H1 (cell line): ENCODE results near the gene TNF. TPM values are rescaled to one million over a fixed set of nuclear protein-coding genes. Genes with fewer than 3 reads are reported as not detected.

ENCODE experiments used
- CTCF ChIA-PET: fragments of 300-600 bp; sonication (Branson Sonifier 250); formaldehyde crosslinking; loops from one replicate; lab custom pipeline; 2021; ENCODE audit not compliant: partially characterized antibody; lab: Charles Lee
- POLR2A ChIA-PET: fragments of 300-600 bp; sonication (Branson Sonifier 250); formaldehyde crosslinking; loops from one replicate; lab custom pipeline; 2021; ENCODE audit warnings: inconsistent platforms; ENCODE audit not compliant: partially characterized antibody; lab: Charles Lee
- DNase-seq, 2 experiments: peaks; one replicate each; pipeline versions ENCODE4 v3.0.0 to v3.0.0-alpha.2; 2010 to 2022; ENCODE audit warnings: low spot score in 2 of 2, low read depth in 1 of 2, mixed read lengths in 1 of 2
- FAIRE-seq: peaks from 2 replicates; lab custom pipeline; 2011; peaks lifted over from hg19 to GRCh38; lab: Jason Lieb, UNC
- H2AFZ ChIP-seq: 2 replicates; pipeline ENCODE4 v1.8.1; 2012; ENCODE audit warnings: low read length, inconsistent platforms
- H2AK5ac ChIP-seq: 2 replicates; pipeline ENCODE4 v1.6.1; 2013; ENCODE audit warnings: low read depth, low read length
- H2BK120ac ChIP-seq: replicated peaks from 2 replicates; pipeline ENCODE3; 2013; ENCODE audit warnings: low read depth, low read length, inconsistent platforms
- H2BK12ac ChIP-seq: 2 replicates; pipeline ENCODE4 v1.6.1; 2013; ENCODE audit warnings: low read depth, low read length
- H2BK15ac ChIP-seq: 2 replicates; pipeline ENCODE4 v1.6.1; 2013; ENCODE audit warnings: low read length
- H2BK20ac ChIP-seq: 2 replicates; pipeline ENCODE4 v1.6.1; 2013; ENCODE audit warnings: low read length
- H2BK5ac ChIP-seq: 2 replicates; pipeline ENCODE4 v1.6.1; 2013; ENCODE audit warnings: low read depth, low read length
- H3K14ac ChIP-seq: 2 replicates; pipeline ENCODE4 v1.6.1; 2013; ENCODE audit warnings: inconsistent platforms; ENCODE audit not compliant: insufficient read length
- H3K18ac ChIP-seq: 2 replicates; pipeline ENCODE4 v1.6.1; 2013; ENCODE audit warnings: low read length; ENCODE audit errors: extremely low read depth
- H3K23ac ChIP-seq: 2 replicates; pipeline ENCODE4 v1.6.1; 2013; ENCODE audit warnings: inconsistent platforms; ENCODE audit not compliant: insufficient read length
- H3K23me2 ChIP-seq: 2 replicates; pipeline ENCODE4 v1.6.1; 2013; ENCODE audit warnings: low read depth, low read length
- H3K27ac ChIP-seq: 2 replicates; pipeline ENCODE4 v1.6.1; 2011; ENCODE audit warnings: low read depth, low read length, inconsistent platforms
- H3K27me3 ChIP-seq, 4 experiments: replicated peaks in 1 of 4; 1 replicate in 1 of 4; 2 replicates in 3 of 4; pipeline versions ENCODE4 v1.6.1 to v1.8.1; 2011 to 2013; ENCODE audit warnings: low read length in 3 of 4, mild to moderate bottlenecking in 3 of 4, inconsistent platforms in 2 of 4, mixed read lengths in 2 of 4, moderate library complexity in 1 of 4; ENCODE audit not compliant: control insufficient read depth in 3 of 4, insufficient read depth in 3 of 4; ENCODE audit errors: extremely low read depth in 1 of 4
- H3K36me3 ChIP-seq, 4 experiments: 2 replicates each; pipeline versions ENCODE4 v1.6.1 to v1.8.1; 2011 to 2013; ENCODE audit warnings: mild to moderate bottlenecking in 4 of 4, low read length in 3 of 4, moderate library complexity in 2 of 4, control low read depth in 1 of 4, inconsistent platforms in 1 of 4; ENCODE audit not compliant: insufficient read depth in 4 of 4, control insufficient read depth in 2 of 4
- H3K4ac ChIP-seq: replicated peaks from 2 replicates; pipeline ENCODE3; 2013; ENCODE audit warnings: low read length, low read depth, mixed read lengths, inconsistent platforms; ENCODE audit not compliant: insufficient read length
- H3K4me1 ChIP-seq, 4 experiments: replicated peaks in 1 of 4; 1 replicate in 1 of 4; 2 replicates in 3 of 4; pipeline versions ENCODE4 v1.6.1 to v1.8.1; 2011 to 2013; ENCODE audit warnings: low read length in 3 of 4, inconsistent platforms in 2 of 4, mixed read lengths in 1 of 4; ENCODE audit not compliant: insufficient read depth in 4 of 4, control insufficient read depth in 3 of 4
- H3K4me2 ChIP-seq, 2 experiments: 2 replicates each; pipeline versions ENCODE4 v1.6.1 to v1.8.1; 2011 to 2013; ENCODE audit warnings: low read depth in 2 of 2, low read length in 2 of 2, control low read depth in 1 of 2, inconsistent platforms in 1 of 2, mild to moderate bottlenecking in 1 of 2; ENCODE audit not compliant: insufficient read depth in 1 of 2
- H3K4me3 ChIP-seq, 4 experiments: fragments of 200-600, 300-600 bp in 1 of 4; sonication (generic), shearing (Covaris generic), sonication (Bioruptor Twin) in 1 of 4; 2 replicates each; pipeline versions ENCODE4 v1.5.1 to v1.8.1; 2011 to 2016; ENCODE audit warnings: low read length in 4 of 4, low read depth in 3 of 4, control low read depth in 2 of 4, inconsistent platforms in 2 of 4, mild to moderate bottlenecking in 2 of 4, mixed read lengths in 1 of 4, moderate library complexity in 1 of 4; ENCODE audit not compliant: insufficient read depth in 2 of 4; ENCODE audit errors: extremely low read depth in 1 of 4
- H3K56ac ChIP-seq: replicated peaks from 2 replicates; pipeline ENCODE3; 2013; ENCODE audit warnings: low read depth, mild to moderate bottlenecking, mixed read lengths, low read length, inconsistent platforms; ENCODE audit not compliant: insufficient read length
- H3K79me1 ChIP-seq: 2 replicates; pipeline ENCODE4 v1.6.1; 2013; ENCODE audit warnings: low read depth, low read length, control low read depth
- H3K79me2 ChIP-seq, 2 experiments: 2 replicates each; pipeline versions ENCODE4 v1.6.1 to v1.8.1; 2012 to 2013; ENCODE audit warnings: low read length in 2 of 2, mild to moderate bottlenecking in 2 of 2, inconsistent platforms in 1 of 2; ENCODE audit not compliant: insufficient read depth in 2 of 2, control insufficient read depth in 1 of 2
- H3K9ac ChIP-seq, 4 experiments: replicated peaks in 1 of 4; 1 replicate in 1 of 4; 2 replicates in 3 of 4; pipeline versions ENCODE4 v1.6.1 to v1.8.1; 2011 to 2013; ENCODE audit warnings: low read depth in 3 of 4, low read length in 3 of 4, control low read depth in 2 of 4, mild to moderate bottlenecking in 2 of 4, moderate library complexity in 2 of 4, inconsistent platforms in 1 of 4; ENCODE audit errors: extremely low read depth in 1 of 4
- H3K9me3 ChIP-seq, 2 experiments: 2 replicates each; pipeline versions ENCODE4 v1.6.1 to v1.8.1; 2012 to 2013; ENCODE audit warnings: mild to moderate bottlenecking in 2 of 2, moderate library complexity in 2 of 2, control low read depth in 1 of 2, inconsistent platforms in 1 of 2, low read depth in 1 of 2, low read length in 1 of 2, mixed read lengths in 1 of 2; ENCODE audit not compliant: insufficient read depth in 2 of 2
- H4K20me1 ChIP-seq, 2 experiments: replicated peaks in 1 of 2; 2 replicates each; pipeline versions ENCODE3 to v1.8.1; 2011 to 2013; ENCODE audit warnings: inconsistent platforms in 2 of 2, low read length in 2 of 2, mild to moderate bottlenecking in 1 of 2; ENCODE audit not compliant: insufficient read depth in 2 of 2, control insufficient read depth in 1 of 2
- H4K5ac ChIP-seq: 2 replicates; pipeline ENCODE4 v1.6.1; 2013; ENCODE audit warnings: low read length, low read depth, mixed read lengths, inconsistent platforms; ENCODE audit not compliant: insufficient read length
- H4K8ac ChIP-seq: 2 replicates; pipeline ENCODE4 v1.8.0; 2013; ENCODE audit warnings: mild to moderate bottlenecking, moderate library complexity, low read length, inconsistent platforms; ENCODE audit not compliant: insufficient read depth; ENCODE audit errors: extremely low read depth
- H4K91ac ChIP-seq: replicated peaks from 2 replicates; pipeline ENCODE3; 2013; ENCODE audit warnings: low read length, mixed read lengths, inconsistent platforms; ENCODE audit not compliant: insufficient read length
- CBX8 ChIP-seq: fragments of 300-800, 300-1000 bp; sonication (generic); IDR thresholded peaks from 2 replicates; pipeline ENCODE4 v1.7.1; 2016; ENCODE audit warnings: low read depth, low read length, borderline replicate concordance
- CTCF ChIP-seq, 3 experiments: IDR thresholded peaks; 1 replicate in 2 of 3; 2 replicates in 1 of 3; pipeline versions ENCODE4 v1.5.1 to v1.6.1; 2011; ENCODE audit warnings: low read length in 3 of 3, mild to moderate bottlenecking in 3 of 3, inconsistent platforms in 2 of 3, low read depth in 1 of 3, moderate library complexity in 1 of 3; ENCODE audit not compliant: insufficient read depth in 1 of 3; ENCODE audit errors: control extremely low read depth in 1 of 3
- WGBS, 2 experiments: shearing (Covaris generic) in 1 of 2; methylation state at CpG; one replicate each; pipeline versions ENCODE4 v1.1.6 to v1.1.7; 2013 to 2015; ENCODE audit warnings: low lambda C conversion rate in 2 of 2, mixed read lengths in 2 of 2, inconsistent platforms in 1 of 2, low coverage in 1 of 2, missing lambda C conversion rate in 1 of 2; ENCODE audit not compliant: insufficient replicate concordance in 2 of 2, insufficient coverage in 1 of 2, insufficient read length in 1 of 2; ENCODE audit errors: extremely low coverage in 1 of 2, missing lambda C conversion rate in 1 of 2; 5-methylcytosine and 5-hydroxymethylcytosine counted together
- polyA plus RNA-seq, 7 experiments: library from polyadenylated mRNA; depleted of rRNA in 3 of 7; stranded (reverse) in 5 of 7; unstranded in 2 of 7; fragments of >200 nt in 5 of 7; fragments of 200-250 nt in 2 of 7; gene quantifications; 1 replicate in 5 of 7; 2 replicates in 1 of 7; 4 replicates in 1 of 7; pipeline versions ENCODE4 v1.2.1 to v1.2.3, GENCODE V29; 2011 to 2013; ENCODE audit warnings: missing spikeins in 2 of 7, mixed read lengths in 2 of 7
- total RNA-seq: library from RNA; stranded (reverse); fragmentation: NEBNext Ultra II Directional; extraction: Animal tissue kit (Norgen Biotek cat#: 25700); gene quantifications from 2 replicates; pipeline ENCODE4 v1.2.1, GENCODE V29; 2021

The TNF gene
- total and polyA plus RNA-seq, 2 of the 8 experiments (the other 6 are each of a cell fraction or from before 2014, with no cell fraction given) = not detected

GRCh38 chr6:31610968-31611367 is 35.6 kb downstream of the TNF start:
- no peak overlapping the region; the same call in 1 of the 2 replicates for H2BK12ac ChIP-seq

More at GRCh38 chr6:31610968-31611367, 35.6 kb downstream of the TNF start:
- TF ChIP-seq CTCF (IDR thresholded peaks at IDR 0.05; ENCODE audit: control extremely low read depth in 1 of 3, insufficient read depth in 1 of 3, low read depth in 1 of 3, low read length in 3 of 3) (no peak), CBX8 (no peak)
- Histone ChIP-seq H3K79me2 (no peaks in the 10 kb centered on the region), H4K91ac (no peak overlapping the region), H3K27me3 (no peaks in the 10 kb centered on the region), H2BK15ac (no peak overlapping the region), H2BK20ac (0 out of 2 replicates have a peak overlapping the region, but pooled peaks have one; percentile 80), H4K5ac (no peak overlapping the region), H2AFZ (no peak overlapping the region), H3K79me1 (no peaks in the 10 kb centered on the region), H2AK5ac (0 out of 2 replicates have a peak overlapping the region, but pooled peaks have one; percentile 39), H3K18ac (no peak overlapping the region), H3K9ac (no peak overlapping the region), H3K27ac (no peak overlapping the region), H3K36me3 (no peaks in the 10 kb centered on the region), H3K4me1 (peaks cover 2 to 10% (median 4%) of the 10 kb centered on the region in 4 experiments; a peak in 6 of 7 replicates), H3K4me3 (no peak overlapping the region), H4K8ac (no peak overlapping the region), H3K56ac (no peak overlapping the region), H3K4me2 (no peak overlapping the region), H3K23me2 (no peaks in the 10 kb centered on the region), H3K14ac (no peak overlapping the region), H2BK120ac (peak overlapping the region; percentile 54), H3K4ac (no peak overlapping the region), H3K9me3 (no peaks in the 10 kb centered on the region), H3K23ac (no peak overlapping the region), H2BK5ac (no peak overlapping the region), H4K20me1 (no peaks in the 10 kb centered on the region)
- CTCF ChIA-PET = interaction anchor here (6.2 to 21.1 kb wide), 2 partner anchors 13 to 61 kb away, joined by 63 to 613 read pairs; partner anchors contain the start of genes ATP6V1G2, DDX39B and NFKBIL1
- 93% methylated on average over 4 of the region's 4 CpGs; no CpG with 5 or more reads in 1 of the 2 experiments for whole genome bisulfite sequencing, 2 experiments
- no peak for DNase-seq
- POLR2A ChIA-PET = interaction anchor here (0.7 to 2.7 kb wide), 7 partner anchors 8 to 73 kb away, joined by 3 to 8 read pairs (median 3); no protein-coding TSS in a partner anchor
- FAIRE-seq = no peak
